ENCODE results near the gene CIAO3. TPM values are rescaled to one million over a fixed set of nuclear protein-coding genes. Genes with fewer than 3 reads are reported as not detected.

The CIAO3 gene
- polyA plus RNA-seq, 1 experiment = 14.4 TPM

- CTCF ChIA-PET = no interaction called here
- peaks cover 66% of the 10 kb centered on the region for H3K27me3 ChIP-seq (ENCODE audit: control insufficient read depth, insufficient read depth, low read length)
- no peak within 1 kb of the TSS for H3K4me3 ChIP-seq (ENCODE audit: low read depth, low read length)
- no peaks in the 10 kb centered on the region; the same call in 1 of the 2 replicates for H3K9me3 ChIP-seq (ENCODE audit: control insufficient read depth, insufficient read depth, low read length)
- POLR2A ChIA-PET = no interaction called here
- TF ChIP-seq, protein P1, sequence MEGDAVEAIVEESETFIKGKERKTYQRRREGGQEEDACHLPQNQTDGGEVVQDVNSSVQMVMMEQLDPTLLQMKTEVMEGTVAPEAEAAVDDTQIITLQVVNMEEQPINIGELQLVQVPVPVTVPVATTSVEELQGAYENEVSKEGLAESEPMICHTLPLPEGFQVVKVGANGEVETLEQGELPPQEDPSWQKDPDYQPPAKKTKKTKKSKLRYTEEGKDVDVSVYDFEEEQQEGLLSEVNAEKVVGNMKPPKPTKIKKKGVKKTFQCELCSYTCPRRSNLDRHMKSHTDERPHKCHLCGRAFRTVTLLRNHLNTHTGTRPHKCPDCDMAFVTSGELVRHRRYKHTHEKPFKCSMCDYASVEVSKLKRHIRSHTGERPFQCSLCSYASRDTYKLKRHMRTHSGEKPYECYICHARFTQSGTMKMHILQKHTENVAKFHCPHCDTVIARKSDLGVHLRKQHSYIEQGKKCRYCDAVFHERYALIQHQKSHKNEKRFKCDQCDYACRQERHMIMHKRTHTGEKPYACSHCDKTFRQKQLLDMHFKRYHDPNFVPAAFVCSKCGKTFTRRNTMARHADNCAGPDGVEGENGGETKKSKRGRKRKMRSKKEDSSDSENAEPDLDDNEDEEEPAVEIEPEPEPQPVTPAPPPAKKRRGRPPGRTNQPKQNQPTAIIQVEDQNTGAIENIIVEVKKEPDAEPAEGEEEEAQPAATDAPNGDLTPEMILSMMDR (IDR thresholded peaks at IDR 0.05; ENCODE audit: low read depth, low read length) = no peak
- no peak within 1 kb of the TSS for H3K27ac ChIP-seq (ENCODE audit: low read depth, low read length)
- DNase-seq (ENCODE audit: low read depth, low spot score) = no peak
Observed at GRCh38 chr16:705431-706188, 35.2 kb downstream of the CIAO3 start, which contains the start of gene FBXL16. FBXL16 (minus strand) TSS chr16:705801; CDS start chr16:697405, 8,396 bp downstream.

- ChIA-PET POLR2A (no interaction called here), CTCF (no interaction called here)
- Histone ChIP-seq H3K27ac (ENCODE audit: low read depth, low read length) (no peak overlapping the region), H3K4me3 (ENCODE audit: low read depth, low read length) (no peak overlapping the region), H3K27me3 (ENCODE audit: control insufficient read depth, insufficient read depth, low read length) (peaks cover 68% of the 10 kb centered on the region), H3K9me3 (ENCODE audit: control insufficient read depth, insufficient read depth, low read length) (no peaks in the 10 kb centered on the region; the same call in 1 of the 2 replicates)
- TF ChIP-seq, protein P1 (IDR thresholded peaks at IDR 0.05; ENCODE audit: low read depth, low read length) = no peak
- no peak for DNase-seq (ENCODE audit: low read depth, low spot score)
Observed at GRCh38 chr16:704552-705380, 36.0 kb downstream of the CIAO3 start.

- Histone ChIP-seq H3K4me3 (ENCODE audit: low read depth, low read length) (no peak overlapping the region), H3K27ac (ENCODE audit: low read depth, low read length) (no peak overlapping the region), H3K9me3 (ENCODE audit: control insufficient read depth, insufficient read depth, low read length) (no peaks in the 10 kb centered on the region; the same call in 1 of the 2 replicates), H3K27me3 (ENCODE audit: control insufficient read depth, insufficient read depth, low read length) (peaks cover 71% of the 10 kb centered on the region)
- CTCF ChIA-PET = interaction anchor here (1.1 kb wide), 1 partner anchor 8 kb away, joined by 6 read pairs; no protein-coding TSS in a partner anchor
- TF ChIP-seq, protein P1 (IDR thresholded peaks at IDR 0.05; ENCODE audit: low read depth, low read length) = no peak
- no peak for DNase-seq (ENCODE audit: low read depth, low spot score)
- POLR2A ChIA-PET = no interaction called here
Observed at GRCh38 chr16:704047-704446, 36.8 kb downstream of the CIAO3 start.

- DNase-seq (ENCODE audit: low read depth, low spot score) = no peak
- ChIA-PET CTCF (interaction anchor here (1.1 kb wide), 1 partner anchor 9 kb away, joined by 6 read pairs; no protein-coding TSS in a partner anchor), POLR2A (no interaction called here)
- H3K9me3 ChIP-seq (ENCODE audit: control insufficient read depth, insufficient read depth, low read length) = no peaks in the 10 kb centered on the region; the same call in 1 of the 2 replicates
- TF ChIP-seq, protein P1 (IDR thresholded peaks at IDR 0.05; ENCODE audit: low read depth, low read length) = no peak
- peaks cover 74% of the 10 kb centered on the region for H3K27me3 ChIP-seq (ENCODE audit: control insufficient read depth, insufficient read depth, low read length)
- H3K27ac ChIP-seq (ENCODE audit: low read depth, low read length) = no peak overlapping the region
- H3K4me3 ChIP-seq (ENCODE audit: low read depth, low read length) = no peak overlapping the region
Observed at GRCh38 chr16:703406-703805, 37.4 kb downstream of the CIAO3 start.
